Sciatic nerve (tissue), 2 donors: ENCODE data around the gene ATOH7. TPM values are rescaled to one million over a fixed set of nuclear protein-coding genes. Genes with fewer than 3 reads are reported as not detected.
"Not testable (repeated sequence)": the region's sequence is repeated elsewhere in the genome, so short reads cannot be mapped to it uniquely, and the experiment has no call there.

Experiments used
- ATAC-seq: fragments of 200-7000 bp; cut with Tn5 transposase; one replicate; pipeline ENCODE4 v1.9.1; 2020; ENCODE audit warnings: mild to moderate bottlenecking, moderate library complexity
- DNase-seq: peaks from one replicate; pipeline ENCODE4 v3.0.0-alpha.2; 2020; ENCODE audit warnings: low spot score
- intact Hi-C: fragments of 100-400 bp; cut with DNase I; formaldehyde crosslinking; loops from one replicate; pipeline ENCODE4 v1.14.2; 2022
- total RNA-seq: library from RNA; stranded (reverse); fragmentation: NEBNext Ultra II Directional; extraction: Animal tissue kit (Norgen Biotek cat#: 25700); gene quantifications from one replicate; pipeline ENCODE4 v1.2.1, GENCODE V29; 2021
- donor health status: DM: no; HTN: no; CAD: no.
- donor health status: DM: no; HTN: no; CAD: no.

The ATOH7 gene
- 0.22 TPM for total RNA-seq

DNA sequence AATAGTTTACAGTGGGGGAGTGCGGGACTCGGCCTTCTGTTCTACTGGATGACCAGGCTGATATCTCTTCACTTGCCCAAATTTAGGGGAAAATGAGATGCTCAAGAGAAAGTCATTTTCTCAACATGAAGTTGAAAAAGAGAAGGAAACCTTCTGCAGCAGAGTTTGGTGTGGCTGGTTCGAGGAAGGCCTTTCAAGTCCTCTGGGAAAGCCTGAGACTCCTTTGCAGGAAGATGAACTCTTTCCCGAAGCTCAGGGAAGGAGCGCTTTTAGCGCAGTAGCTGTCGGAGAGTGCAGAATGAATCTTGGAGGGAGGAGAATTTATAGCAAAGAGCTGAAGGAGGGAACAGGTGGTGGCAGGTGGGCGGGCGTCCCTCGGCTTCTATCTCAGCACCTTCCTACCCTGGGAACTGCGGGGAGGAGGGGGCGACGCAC is at the start of gene ATOH7:
ATOH7 (minus strand) TSS at position 297 of the 435 bp plus-strand sequence. CDS start 436 bp downstream, outside the sequence.
- DNase-seq, result no peak
- ATAC-seq, result no peak
- intact Hi-C loops, result no loop called here

DNA sequence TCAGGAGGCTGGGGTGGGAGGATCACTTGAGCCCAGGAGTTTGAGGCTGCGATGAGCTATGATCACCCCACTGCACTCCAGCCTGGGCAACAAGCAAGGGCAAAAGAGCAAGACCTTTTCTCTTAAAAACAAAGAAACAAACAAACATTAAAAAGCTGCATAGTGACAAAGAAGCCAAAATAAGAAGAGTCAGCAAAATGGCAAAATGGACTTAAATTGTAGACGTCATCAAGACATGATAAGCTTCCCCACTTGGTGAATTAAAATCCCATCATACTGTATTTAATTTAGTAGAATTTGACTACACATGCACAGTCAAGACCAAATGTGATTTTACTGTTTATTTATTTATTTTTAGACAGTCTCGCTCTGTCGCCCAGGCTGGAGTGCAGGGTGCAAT is 48.8 kb upstream of the ATOH7 start:
- intact Hi-C loops, result no loop called here
- DNase-seq (no peak), ATAC-seq (no peak)

DNA sequence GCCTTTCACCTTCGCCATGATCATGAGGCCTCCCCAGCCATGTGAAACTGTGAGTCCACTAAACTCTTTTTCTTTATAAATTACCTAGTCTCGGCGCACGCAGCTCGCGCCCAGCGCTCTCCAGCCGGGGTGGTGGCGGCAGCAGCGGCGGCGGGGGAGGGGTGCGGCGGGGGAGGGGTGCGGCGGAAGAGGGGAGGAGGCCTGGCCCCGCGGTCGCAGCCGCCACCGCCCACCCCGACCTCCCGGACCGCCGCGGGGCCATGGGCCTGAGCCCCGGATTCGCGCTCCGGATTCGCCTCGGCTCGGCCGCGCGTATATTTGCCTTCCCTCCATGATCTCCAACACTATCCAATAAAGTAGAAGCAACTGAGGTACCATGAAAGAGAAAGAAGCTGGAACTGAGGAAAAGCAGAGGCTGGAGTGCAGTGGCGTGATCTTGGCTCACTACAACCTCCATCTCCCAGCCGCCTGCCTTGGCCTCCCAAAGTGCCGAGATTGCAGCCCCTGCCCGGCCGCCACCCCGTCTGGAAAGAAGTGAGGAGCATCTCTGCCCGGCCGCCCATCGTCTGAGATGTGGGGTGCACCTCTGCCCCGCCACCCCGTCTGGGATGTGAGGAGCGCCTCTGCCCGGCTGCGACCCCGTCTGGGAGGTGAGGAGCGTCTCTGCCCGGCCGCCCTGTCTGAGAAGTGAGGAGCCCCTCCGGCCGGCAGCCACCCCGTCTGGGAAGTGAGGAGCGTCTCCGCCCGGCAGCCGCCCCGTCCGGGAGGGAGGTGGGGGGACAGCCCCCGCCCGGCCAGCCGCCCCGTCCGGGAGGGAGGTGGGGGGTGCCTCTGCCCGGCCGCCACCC is 47.2 kb upstream of the ATOH7 start:
- DNase-seq, ATAC-seq, intact Hi-C loops: not testable (repeated sequence)

DNA sequence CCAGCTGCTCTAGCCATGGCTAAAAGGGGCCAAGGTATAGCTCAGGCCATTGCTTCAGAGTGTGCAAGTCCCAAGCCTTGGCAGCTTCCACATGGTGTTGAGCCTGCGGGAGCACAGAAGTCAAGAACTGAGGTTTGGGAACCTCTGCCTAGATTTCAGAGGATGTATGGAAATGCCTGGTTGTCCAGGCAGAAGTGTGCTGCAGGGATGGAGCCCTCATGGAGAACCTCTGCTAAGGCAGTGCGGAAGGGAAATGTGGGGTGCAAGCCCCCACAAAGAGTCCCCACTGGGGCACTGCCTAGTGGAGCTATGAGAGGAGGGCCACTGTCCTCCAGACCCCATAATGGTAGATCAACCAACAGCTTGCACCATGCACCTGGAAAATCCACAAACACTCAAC is 45.9 kb upstream of the ATOH7 start:
- DNase-seq, ATAC-seq, intact Hi-C loops: not testable (repeated sequence)

DNA sequence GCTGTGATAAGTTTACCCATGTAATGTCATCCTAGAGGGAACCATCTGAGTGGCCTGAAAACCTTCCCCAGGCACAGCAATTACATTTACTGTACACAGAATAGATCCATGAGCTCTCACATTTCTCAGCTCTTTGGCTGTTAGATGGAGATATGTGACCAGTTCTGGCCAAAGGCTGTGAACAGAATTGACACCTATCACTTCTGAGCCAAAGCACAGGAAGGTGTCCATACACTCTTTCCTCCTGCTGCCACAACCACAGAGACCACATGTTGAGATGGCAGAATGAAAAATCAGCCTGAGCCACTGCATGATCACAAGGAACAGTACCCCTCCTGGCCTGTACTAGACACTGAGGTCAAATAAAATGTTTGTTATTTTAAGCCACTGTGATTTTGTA is 44.3 kb upstream of the ATOH7 start:
- no peak for ATAC-seq
- no peak for DNase-seq
- intact Hi-C loops, result no loop called here

DNA sequence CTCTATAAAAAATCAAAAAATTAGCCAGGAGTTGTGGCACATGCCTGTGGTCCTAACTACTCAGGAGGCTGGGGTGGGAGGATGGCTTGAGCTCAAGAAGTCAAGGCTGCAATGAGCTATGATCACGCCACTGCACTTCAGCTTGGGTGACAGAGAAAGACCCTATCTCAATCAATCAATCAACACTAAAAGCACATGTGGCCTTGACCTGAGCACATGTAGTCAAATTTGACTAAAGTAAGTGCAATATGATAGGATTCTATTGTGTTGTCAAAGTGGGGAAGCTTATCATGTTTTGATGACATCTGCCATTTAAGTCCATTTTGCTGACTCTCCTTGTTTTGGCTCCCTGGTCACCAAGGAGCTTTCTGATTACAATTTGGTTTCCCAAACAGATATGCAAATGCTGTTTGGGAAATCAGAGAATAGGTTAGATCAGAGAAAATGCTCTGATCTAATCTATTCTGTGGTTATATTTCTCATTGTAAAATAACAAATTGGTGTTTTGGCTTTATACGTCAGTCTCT is 43.8 kb upstream of the ATOH7 start:
- DNase-seq (no peak), ATAC-seq (no peak)
- intact Hi-C loops, result no loop called here

DNA sequence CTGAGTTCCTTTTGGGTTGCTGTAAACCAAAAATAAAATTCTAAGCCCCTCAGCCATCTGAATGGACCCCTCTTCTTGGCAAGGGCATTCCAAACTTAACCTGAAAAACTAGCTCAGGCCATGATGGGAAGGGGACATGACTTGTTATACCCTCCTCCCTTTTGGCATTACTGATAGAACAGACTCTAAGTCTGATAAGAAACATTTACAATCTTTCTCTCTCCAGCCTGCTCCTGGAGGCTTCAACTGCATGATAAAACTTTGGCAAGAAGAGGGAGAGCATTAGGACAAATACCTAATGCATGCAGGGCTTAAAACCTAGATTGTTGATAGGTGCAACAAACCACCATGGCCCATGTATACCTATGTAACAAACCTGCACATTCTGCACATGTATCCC is 40.9 kb upstream of the ATOH7 start:
- DNase-seq (no peak), ATAC-seq (no peak)
- intact Hi-C loops, result no loop called here

DNA sequence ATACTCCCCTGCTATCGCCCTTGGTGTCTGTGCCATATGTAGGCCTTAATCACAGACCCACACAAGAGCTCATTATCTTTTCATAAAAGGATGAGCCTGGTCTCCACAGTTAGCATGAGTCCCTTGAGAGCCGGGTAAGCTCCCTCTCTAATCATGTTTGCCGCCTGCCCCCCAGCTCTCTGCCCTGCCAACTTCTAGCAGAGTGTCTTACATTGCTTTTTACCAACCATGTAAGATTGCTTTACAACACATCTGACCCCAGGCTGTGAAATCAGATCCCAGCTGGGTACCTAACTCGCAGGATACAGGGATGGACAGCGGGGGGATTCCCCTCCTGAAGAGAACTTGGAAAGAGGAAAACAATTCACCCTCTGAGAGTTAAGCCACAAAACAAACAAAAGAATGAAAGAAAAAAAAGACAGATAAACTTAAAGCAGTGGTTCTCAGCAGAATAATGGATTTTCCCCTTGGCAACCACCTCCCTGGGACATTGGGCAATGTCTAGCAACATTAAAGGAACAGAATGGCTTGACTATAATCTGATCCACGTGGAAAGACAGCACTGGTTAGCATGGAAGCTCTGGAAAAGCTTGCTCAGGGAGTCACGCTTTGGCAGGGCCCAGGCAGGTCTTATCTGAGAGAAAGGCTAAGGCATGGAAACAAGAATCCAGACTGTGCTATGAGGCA is 39.4 kb upstream of the ATOH7 start:
- DNase-seq (no peak), ATAC-seq (no peak)
- intact Hi-C loops, result no loop called here

DNA sequence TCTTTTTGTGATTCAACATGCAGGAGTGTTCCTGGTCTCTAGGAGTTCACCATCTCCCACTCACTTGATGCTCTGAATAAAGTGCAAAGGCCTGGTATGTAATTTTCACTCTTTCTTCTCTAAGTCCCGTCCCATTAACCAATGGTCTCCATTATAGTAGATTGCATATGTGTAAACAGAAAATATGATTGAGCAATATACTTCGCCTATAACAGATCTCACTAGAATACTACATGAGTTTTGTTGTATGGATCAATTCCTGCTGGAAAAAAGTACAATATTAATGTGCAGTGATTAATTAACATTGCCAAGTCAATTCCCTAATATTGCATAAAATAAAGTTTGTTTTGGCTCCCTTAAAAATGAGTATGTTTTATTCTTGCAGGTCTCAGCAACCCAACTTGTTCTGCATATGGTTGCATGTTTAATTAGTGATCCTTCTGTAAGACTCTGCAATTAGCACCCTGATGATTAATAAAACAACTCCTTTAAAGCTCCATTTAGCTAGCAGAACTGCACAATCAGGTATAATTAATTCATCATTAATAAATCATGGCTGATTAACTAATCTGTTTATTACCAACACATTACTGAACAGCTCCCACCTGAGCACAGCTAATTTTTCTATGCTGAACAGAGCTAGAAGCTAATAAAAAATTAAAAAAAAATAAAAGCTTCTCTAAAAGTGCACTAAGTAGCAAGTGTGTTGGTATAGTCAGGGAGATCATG is 37.8 kb upstream of the ATOH7 start:
- intact Hi-C loops, result no loop called here
- DNase-seq (no peak), ATAC-seq (no peak)

DNA sequence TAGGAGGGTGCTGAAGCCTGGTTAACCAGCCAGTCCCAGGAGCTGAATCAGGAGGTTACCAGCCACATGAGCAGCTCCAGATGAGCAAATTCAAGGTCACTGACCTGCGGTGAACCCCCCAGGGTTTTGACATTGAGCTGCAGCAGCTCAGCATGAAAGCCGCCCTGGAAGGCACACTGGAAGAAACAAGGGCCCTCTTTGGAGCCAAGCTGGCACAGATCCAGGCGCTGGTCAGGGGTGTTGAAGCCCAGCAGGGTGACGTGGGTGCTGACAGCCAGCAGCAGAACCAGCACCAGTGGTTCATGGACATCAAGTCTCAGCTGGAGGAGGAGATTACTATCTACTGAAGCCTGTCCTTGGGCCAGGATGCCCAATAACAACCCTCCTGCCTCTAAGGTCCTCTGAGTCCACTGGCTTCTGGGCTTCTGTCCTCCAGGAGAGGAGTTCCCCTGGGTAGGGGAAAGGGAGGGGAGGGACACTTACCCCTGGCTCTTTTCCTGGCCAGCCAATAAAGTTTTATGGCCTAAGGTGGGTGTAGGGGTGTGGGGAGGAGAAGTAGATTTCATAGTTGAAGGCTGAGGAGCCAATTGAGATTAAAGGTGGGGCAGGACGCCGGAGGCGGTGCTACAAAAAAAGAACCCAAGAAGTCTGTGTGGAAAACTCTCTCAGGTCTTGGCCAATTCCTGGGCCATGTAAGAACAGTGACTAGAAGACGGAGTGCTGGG is 29.4 kb upstream of the ATOH7 start:
- DNase-seq (peak; percentile 68), ATAC-seq (peak; percentile 15)

DNA sequence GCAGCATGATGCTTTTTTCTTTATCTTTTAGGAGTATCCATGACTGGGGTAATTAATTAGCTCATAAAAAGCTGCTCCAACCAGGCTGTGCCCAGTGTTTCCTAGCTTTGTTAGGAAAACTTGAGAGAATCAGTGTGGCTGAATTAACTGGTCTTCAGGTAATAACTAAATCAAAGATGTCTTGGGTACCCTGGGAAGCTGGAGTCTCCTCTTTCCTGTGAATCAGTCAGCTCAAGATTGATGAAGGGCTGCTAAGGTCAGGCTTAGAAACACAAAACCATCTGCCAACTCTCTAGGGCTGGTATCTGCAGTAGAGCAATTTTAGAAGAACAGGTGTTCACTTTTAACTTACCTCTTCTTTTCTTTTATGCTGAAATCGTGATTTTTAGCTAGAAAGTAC is 21.4 kb upstream of the ATOH7 start:
- ATAC-seq (no peak), DNase-seq (no peak)
- intact Hi-C loops, result no loop called here

More for the DNA sequence above, 29.4 kb upstream of the ATOH7 start:
- intact Hi-C loops, result no loop called here

DNA sequence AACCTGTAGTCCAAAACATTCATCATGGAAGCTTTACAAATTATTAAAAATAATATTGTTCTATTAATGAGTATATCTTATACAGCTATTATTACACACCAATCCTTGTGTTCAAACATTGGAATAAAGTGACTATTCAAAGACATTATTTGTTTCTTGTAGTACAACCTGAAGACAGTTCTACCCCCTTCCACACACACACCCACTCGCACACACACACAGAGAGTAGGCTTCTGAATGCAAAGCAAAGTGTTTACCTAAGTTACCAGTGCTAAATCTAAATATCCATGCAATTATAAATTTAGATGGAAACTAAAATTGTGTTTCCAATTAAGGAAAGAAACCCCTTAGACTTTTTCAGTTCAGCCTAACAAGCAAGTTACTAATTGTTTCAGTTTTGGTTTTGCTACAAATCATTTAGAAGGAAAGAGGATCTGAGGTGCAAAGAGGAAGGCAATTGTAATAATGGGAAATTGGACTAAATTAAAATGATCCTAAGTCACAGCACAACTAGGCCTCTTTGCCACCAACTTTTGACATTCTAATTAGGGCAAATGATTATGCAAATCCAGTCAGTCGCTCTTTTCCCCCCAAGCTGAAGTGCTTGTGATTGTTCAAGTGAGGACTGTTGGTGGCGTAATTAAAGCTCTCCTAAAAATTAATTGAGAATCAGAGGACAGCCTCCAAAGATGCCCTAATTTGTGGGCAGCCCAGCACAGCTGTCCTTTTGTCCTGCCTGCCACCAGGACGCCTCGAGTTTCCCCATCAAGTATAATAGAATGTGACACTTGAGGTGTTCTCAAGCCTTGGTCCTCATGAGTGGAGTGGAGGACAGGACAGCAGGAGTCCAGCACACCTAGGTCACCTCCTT is 19.9 kb upstream of the ATOH7 start:
- no peak for DNase-seq
- ATAC-seq, result no peak
- intact Hi-C loops, result no loop called here

DNA sequence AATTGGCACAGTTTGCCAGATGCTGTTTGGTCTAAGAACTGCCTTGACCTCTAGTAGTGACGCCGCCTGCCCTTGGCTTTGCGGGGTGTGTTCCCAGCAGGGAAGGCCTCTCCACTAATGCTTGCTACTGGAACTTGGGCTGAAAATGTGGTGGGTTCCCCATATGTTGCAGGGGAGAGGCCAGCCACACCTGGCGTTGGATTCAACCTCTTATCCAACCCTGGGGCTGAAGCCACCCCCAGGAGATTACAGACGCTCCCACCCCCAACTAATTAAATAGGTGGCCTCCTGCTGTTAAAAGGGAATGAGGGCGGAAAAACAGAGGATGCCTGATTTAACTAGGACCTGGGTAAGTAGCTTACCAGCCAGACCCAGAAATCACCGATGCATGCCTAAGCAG is 19.2 kb upstream of the ATOH7 start:
- DNase-seq (no peak), ATAC-seq (no peak)
- intact Hi-C loops, result no loop called here

DNA sequence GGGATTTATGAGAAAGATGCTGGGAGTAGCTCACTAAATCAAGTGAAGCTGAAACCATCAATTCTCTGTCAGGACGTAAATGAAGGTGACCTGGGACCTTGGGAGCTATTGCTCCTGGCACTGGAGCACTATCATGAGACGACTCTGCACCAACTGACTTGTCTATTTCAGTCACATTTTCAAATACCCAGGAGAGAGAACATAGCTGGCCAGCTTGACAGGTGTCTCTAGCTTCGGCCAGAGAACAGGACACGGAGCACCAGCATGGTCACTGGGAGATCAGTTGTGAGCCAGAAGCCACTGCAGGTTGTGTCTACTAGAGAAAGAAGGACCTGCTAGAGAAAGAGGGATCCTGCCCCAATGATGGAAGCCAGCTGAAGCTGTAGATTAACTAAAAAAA is 17.4 kb upstream of the ATOH7 start:
- intact Hi-C loops, result no loop called here
- ATAC-seq (no peak), DNase-seq (no peak)

DNA sequence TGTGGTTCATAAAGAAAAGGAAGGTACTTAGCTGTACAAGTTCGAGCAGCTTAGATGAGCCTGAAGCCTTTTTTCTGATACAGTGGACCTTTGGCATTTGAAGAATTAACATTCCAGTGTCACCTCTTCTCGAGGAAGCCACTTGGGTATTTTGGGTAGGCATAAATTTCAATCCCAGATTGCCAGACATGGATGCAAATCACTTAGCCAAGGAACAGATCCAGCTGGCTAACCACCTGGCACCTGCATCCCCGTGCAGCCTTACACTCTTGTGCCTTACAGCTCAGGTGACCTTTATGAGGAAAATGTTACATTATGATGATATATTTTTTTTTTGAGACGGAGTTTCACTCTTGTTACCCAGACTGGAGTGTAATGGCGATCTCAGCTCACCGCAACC is 16.0 kb upstream of the ATOH7 start:
- DNase-seq, result no peak
- intact Hi-C loops, result no loop called here

DNA sequence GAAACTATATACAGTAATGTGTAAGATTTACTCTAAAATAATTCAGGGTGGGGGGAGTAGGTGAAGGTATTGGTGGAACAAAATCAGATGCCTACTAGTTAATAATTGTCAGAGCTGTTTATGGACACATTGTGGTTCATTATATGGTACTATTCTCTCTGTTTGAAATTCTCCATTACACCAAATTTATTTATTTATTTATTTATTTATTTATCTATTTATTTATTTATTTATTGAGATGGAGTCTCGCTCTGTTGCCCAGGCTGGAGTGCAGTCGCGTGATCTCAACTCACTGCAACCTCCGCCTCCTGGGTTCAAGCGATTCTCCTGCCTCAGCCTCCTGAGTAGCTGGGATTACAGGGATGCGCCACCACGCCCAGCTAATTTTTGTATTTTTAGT is 14.5 kb upstream of the ATOH7 start:
- intact Hi-C loops, ATAC-seq, DNase-seq: not testable (repeated sequence)

More for the DNA sequence above, 16.0 kb upstream of the ATOH7 start:
- ATAC-seq, result no peak

DNA sequence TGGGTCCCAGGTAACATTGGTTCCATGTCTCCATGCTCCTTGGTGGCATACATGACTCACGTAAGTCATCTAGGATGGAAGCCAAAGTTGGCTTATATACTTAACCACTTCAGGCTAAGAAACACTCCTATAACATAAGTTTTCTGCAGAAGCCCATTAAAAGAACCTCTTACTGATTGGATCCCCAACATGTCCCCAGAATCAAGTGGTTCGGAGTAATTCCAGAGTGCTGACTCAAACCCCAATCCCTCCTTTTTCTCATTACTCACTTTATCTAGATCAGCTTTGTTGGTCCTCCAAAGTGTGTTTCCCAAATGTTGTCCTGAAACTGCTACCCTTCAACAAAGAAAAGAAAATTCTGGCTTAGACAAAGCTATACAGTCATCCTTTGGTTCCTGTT is 10.1 kb upstream of the ATOH7 start:
- DNase-seq, result no peak
- intact Hi-C loops, result no loop called here
- ATAC-seq, result no peak

DNA sequence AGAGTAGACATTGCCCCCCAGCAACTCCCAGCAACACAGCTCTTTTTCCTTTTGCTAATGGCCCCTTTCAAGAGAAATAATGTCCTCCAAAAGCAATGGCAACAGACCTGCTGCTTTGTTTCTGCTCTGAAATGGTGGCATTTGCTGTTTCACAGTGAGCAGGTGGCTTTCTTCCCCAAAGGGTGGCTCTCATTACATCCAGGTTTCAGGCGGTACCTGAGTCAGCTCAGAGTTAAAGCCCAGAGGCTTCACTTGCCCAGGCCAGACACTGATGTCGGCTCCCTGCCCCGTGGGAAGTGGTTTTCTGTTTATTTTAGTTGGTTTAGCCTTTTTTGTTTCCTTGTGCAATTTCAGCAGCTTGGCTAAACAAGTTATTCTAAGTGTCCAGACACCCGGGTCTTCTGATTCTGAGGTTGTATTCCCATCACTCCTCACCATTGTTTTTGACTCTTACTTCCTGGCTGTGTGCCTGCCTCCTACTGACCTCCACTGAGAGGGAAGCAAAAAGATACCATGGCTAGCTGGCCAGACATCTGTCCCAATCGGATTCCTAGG is 7.8 kb upstream of the ATOH7 start:
- no peak for DNase-seq
- no peak for ATAC-seq
- intact Hi-C loops, result no loop called here
